Vagina (tissue), 2 donors: ENCODE measurements around the gene GALE.
A peak's percentile ranks its signal among the peaks of the same experiment; 100 is the strongest.

ENCODE experiments used
- POLR2A ChIP-seq, 2 donors: fragments of 450-650 bp; IDR thresholded peaks; one replicate each; pipeline ENCODE4 v1.6.1; 2017; ENCODE audit warnings: antibody characterized with exemption in 2 of 2, mild to moderate bottlenecking in 2 of 2, moderate library complexity in 2 of 2
- POLR2AphosphoS5 ChIP-seq, 2 donors: sonication (generic); formaldehyde crosslinking; IDR thresholded peaks; one replicate each; pipeline ENCODE4 v1.9.0; 2017; ENCODE audit warnings: antibody characterized with exemption in 2 of 2, mild to moderate bottlenecking in 2 of 2, low read depth in 1 of 2; ENCODE audit not compliant: insufficient read depth in 1 of 2
- TF ChIP-seq, protein P1 (sequence below), 3 experiments: fragments of 450-650 bp in 2 of 3; fragments of 200-600 bp in 1 of 3; sonication (generic) in 1 of 3; IDR thresholded peaks; one replicate each; pipeline ENCODE4 v1.5.1; 2017 to 2019; ENCODE audit warnings: antibody characterized with exemption in 3 of 3, mild to moderate bottlenecking in 2 of 3, moderate library complexity in 2 of 3

GRCh38 chr1:23799570-23800399 is 769 bp downstream of the GALE start:
- TF ChIP-seq, protein P1, sequence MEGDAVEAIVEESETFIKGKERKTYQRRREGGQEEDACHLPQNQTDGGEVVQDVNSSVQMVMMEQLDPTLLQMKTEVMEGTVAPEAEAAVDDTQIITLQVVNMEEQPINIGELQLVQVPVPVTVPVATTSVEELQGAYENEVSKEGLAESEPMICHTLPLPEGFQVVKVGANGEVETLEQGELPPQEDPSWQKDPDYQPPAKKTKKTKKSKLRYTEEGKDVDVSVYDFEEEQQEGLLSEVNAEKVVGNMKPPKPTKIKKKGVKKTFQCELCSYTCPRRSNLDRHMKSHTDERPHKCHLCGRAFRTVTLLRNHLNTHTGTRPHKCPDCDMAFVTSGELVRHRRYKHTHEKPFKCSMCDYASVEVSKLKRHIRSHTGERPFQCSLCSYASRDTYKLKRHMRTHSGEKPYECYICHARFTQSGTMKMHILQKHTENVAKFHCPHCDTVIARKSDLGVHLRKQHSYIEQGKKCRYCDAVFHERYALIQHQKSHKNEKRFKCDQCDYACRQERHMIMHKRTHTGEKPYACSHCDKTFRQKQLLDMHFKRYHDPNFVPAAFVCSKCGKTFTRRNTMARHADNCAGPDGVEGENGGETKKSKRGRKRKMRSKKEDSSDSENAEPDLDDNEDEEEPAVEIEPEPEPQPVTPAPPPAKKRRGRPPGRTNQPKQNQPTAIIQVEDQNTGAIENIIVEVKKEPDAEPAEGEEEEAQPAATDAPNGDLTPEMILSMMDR (IDR thresholded peaks at IDR 0.05) = no peak
- TF ChIP-seq POLR2A (IDR thresholded peaks at IDR 0.05) (peak in 1 of 2 donors; percentile 19), POLR2AphosphoS5 (IDR thresholded peaks at IDR 0.05; ENCODE audit: insufficient read depth in 1 of 2, low read depth in 1 of 2) (peak; percentile 79 to 85)
